Activated CD4-positive, alpha-beta T cell treated with anti-CD3 and anti-CD28 coated beads, Interleukin-2, amount 50 U/mL, for 16 hours (primary cell): ENCODE measurements around the gene WNK4.
"Not testable (repeated sequence)": the region's sequence is repeated elsewhere in the genome, so short reads cannot be mapped to it uniquely, and the experiment has no call there.

Experiments used
- DNase-seq: peaks from one replicate; pipeline ENCODE4 v3.0.0-alpha.2; 2020

Gene WNK4

DNA sequence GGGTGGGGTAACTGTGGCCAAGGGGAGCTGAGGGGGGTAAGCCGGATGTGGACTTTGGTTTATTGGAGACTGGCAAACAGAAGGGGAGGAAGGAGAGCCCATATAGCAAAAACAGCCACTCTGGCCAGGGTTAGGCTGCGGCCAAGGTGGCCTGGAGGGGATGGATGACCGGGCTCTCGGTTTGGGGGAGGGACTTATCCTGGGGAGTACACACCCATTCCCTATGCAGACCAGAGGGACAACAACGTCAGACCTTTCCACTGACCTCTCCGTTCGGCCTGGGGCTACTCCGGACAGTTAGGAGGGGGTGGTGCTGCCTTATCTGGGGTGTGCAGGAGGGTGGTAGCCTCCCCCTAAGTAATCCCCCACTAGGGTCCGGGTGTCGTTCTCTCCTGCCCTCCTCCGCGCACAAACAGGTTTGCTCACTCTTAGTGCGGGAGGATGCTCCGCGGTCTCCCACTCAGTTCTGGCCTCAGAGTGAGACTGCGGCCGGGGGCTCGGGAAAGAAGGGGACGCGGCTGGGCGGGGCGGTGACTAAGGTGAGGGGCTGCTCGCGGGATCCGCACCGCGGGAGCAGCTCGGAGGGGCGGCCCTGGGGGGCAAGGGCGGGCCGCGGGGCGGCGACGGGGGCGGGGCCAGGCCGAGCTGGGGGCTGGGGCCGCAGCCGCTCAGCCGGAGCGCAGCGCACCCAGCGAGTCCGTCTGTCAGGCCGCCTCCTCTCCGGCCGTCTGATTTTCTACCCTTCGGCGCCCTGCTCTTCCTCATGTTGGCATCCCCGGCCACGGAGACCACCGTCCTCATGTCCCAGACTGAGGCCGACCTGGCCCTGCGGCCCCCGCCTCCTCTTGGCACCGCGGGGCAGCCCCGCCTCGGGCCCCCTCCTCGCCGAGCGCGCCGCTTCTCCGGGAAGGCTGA lies at the start of gene WNK4:
Gene WNK4, plus strand, starts transcription at position 675 of the 915 bp plus-strand sequence. Its CDS starts 89 bp downstream, at position 764.
- no peak for DNase-seq

DNA sequence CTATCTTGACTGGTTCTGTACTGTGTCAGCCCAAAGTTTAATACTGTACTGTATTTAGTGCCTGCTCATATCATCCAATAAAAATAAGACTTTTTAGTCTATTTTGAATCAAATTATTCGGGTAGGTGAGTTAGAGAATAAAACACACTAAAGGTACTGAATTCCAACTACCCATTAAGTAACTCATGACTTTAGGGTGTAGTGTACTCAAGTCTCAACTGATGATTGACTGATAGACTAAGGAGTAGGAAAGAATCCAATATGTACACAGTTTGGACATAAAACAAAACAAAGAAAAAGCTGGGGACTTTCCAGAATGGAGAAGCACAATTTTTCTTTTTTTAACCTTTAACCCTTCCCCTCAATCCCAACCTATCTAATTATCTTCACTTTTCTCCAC lies 39.7 kb upstream of the WNK4 start:
- no peak for DNase-seq

DNA sequence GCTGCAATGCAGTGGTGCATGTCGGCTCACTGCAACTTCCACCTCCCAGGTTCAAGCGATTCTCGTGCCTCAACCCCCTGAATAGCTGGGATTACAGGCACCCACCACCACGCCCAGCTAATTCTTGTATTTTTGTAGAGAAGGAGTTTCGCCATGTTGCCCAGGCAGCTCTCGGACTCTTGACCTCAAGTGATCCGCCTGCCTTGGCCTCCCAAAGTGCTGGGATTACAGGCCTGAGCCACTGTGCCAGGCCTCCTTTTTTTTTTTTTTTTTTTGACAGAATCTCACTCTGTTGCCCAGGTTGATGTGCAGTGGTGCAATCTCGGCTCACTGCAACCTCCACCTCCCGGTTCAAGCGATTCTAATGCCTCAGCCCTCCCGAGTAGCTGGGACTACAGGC lies 37.5 kb upstream of the WNK4 start:
- not testable (repeated sequence) for DNase-seq

DNA sequence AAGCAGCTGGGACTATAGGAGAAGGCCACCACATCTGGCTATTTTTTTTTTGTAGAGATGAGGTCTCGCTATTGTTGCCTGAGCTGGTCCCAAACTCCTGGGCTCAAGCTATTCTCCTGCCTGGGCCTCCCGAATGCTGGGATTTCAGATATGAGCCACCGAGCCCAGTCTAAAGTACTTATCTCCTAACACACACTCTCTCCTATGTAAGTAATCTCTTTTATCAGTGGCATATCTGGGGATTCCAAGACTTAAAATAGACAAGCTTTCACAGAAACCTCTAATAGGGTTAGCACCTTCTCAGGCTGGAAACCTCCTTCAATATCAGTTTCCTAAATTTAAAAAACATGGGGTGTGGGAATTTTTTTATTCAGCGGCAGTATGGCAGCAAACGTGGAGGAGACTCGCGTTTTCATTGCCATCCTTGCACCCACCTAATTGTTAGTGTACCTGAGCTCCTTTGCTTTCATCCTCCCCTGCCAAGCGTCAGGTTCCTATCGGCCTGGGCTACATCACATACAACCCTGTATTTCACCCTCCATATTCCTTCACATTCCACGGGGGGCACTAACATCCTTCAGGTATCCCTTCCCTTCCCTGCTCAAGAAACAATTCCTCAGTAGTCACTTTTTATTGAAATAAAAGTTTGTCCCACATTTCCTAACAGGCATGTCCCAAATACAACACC lies 36.7 kb upstream of the WNK4 start:
- DNase-seq, result no peak

DNA sequence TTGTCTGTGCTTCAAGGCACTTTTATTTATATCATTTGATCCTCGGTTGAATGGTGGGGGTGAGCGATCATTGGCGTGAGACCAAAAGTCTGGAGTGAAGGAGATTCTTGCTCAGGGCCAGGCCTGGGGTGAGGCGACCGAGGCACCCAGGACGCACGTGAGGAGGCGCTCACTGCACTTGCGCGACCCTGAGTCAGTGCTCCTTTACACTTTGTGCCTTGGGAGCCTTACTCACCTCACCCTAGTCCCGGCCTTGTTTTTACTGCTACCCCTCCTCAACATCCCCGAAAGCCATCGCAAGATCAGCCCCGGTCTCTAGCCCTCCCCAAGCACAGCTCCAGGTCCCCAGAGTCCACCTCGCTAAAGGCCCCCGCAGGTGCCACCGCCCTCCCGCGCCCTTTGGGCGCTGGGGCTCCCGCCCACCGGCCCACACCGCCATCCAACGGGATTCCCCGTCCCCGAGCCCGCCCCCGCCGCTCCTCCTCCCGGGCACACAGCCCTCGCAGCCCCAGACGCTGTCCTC lies 36.1 kb upstream of the WNK4 start:
- peak; percentile 62 for DNase-seq

DNA sequence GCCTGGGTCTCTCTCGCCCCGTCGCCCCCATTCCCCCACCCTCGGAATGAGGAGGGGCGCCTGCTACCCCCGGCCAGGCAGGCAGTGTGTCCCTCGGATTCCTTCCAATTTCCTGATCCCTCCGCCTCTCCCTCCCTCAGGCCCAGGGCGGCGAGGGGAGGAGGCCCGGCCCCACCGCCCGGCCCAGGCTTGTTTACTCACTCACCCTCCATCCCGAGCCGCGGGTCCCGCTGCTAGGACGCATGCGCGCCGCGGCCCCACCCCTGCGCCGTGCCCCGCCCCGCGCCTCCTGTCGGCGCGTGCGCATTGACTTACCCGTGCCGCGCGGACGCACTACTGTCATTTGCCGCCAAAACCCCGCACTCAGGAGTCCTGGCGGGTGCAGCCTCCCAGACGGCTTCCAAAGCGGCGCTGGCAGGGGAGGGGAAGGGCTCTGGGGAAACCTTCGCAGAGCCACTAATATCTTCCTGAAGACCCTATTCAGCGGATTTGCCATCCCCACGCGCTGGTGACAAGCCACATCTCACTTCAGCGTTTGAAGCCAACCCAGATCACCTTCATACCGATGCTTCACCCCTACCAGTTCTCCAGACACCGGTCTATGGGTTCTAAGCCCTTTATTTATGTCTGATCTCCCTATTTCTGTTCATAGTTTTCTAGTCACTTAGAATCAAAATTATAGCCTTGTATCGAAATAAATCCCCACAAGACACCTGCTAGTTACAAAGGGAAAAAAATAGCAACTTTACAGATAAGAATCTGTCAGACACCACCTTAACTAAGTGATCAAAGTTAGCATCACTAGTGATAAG lies 35.4 kb upstream of the WNK4 start, which contains the start of gene EZH1:
Gene EZH1, minus strand, starts transcription at position 235 of the 812 bp plus-strand sequence. CDS start 16,099 bp downstream, outside the sequence.
- DNase-seq, result peak; percentile 94

DNA sequence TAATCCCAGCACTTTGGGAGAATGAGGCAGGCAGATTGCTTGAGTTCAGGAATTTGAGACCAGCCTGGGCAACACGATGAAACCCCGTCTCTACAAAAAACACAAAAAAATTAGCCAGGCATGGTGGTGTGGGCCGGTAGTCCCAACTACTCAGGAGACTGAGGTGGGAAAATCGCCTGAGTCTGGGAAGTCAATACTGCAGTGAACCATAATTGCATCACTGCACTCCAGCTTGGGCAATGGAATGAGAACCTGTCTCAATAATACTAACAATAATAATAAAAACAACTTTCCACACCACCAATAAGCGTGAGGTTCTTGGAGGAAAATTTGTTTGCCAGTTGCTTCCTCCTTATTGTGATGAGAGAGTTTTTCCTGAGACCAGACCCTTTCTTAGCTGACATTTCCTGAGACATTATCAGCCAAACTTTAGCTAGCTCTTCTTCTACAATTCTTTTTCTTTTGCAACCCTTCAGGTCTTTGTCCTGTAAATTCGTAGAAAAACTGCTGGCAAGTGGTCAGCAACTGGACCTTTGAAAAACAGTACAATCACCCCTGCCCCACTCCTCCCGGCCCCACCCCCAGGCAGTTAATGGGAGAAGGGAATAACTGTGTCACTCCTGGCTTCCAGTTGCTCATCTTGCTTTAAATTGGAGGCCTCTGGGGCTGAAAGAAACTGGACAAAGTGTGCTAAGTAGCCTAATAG lies 32.1 kb upstream of the WNK4 start:
- no peak for DNase-seq

DNA sequence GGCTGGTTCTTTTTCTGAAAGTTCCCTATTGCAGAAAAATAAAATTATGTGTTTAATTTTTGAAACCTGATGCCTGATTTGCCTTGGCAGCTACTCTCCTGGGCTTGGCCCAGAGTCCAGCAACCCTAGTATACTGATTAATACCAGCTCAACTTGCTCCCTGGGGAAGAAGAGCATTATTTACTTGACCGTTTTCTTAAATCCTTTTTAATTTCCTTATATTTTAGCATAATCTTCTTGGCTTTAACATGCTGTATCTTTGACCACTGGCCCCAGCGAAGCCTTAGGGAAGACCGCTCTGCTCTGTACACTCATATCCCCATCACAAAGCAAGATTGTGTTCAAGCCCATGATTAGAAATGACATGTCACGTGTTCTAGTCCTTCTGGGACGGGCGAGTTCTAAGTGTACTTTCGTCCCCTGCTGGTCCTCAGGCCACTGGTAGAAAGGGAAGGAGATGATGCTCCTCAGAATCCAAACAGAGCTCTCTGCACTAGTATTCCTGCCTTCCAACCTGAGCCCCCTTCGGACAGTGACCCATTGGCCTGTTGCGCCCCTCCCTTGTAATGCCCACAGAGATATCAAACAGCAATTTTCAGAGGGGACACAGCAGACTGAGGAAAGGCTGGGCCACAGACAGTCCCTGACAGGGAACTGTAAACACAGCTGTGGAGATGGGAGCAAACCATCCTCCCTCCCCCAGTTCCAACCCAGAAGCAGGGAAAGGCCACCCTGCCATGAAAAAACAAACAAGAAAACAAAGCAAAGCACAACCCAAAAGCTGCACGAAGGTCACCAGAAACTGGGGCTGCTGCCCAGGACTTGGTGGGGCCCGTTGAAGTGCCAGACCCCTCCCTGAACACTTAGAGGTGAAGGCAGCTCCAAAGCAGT lies 31.3 kb upstream of the WNK4 start:
- no peak for DNase-seq

DNA sequence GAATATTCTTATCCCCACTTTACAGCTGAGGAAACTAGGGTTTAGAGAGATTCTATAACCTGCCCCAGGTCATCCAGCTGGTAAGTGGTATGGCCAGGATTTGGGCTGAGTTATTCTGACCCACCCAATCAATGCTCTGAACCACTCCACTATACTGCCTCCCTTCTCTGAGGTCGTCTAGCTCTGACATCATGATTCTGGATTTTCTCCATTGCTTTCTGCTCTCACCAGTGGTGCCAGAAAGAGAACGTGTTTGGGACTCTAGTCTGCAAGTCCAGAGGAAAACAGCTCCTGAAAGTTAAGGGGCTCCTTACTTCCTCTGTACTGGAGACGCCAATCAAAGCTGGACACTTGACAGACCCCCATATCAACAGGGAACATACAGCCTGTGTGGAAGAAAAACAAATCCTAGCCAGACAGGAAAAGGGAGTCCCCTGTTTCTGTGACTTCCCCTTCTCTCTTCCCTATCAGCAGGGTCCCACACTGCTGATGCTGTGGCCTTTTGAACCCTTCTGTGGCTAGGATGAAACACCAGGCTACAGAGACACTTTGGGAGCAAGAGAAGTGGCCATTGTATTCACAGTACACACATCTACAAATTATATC lies 29.6 kb upstream of the WNK4 start:
- no peak for DNase-seq

DNA sequence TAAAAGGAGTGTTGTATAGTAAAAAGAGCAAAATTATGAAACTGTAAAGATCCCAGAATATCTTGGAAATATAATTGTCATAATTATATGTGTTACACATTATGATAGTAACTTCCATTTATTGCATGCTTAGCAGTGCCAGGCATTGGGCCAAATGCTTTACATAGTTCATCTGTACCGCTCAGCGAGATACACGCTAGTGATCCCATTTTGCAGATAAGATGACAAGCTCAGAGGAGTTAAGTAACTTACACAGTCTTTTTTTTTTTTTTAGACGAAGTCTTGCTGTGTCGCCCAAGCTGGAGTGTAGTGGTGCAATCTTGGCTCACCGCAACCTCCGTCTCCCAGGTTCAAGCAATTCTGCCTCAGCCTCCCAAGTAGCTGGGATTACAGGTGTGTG lies 28.8 kb upstream of the WNK4 start:
- DNase-seq, result no peak

DNA sequence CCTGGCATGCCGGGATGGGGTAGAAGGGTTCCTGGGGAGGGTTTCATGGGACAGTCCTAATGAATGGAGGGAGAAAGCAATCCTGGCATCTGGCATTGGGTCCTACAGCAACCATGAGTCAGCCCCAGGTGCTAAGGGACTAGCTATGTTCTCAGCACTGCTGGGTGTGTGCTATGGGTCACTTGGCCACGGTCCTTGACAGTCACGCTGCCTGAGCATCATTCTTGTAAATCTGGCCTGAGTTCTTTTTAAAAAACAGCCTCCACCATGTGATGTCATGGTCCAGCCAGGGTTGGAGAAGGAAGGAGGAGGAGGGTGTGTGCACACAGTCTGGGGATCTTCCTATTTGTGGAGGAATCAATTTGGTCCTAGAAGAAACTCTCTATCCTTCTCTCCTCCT lies 25.6 kb upstream of the WNK4 start:
- DNase-seq, result no peak

DNA sequence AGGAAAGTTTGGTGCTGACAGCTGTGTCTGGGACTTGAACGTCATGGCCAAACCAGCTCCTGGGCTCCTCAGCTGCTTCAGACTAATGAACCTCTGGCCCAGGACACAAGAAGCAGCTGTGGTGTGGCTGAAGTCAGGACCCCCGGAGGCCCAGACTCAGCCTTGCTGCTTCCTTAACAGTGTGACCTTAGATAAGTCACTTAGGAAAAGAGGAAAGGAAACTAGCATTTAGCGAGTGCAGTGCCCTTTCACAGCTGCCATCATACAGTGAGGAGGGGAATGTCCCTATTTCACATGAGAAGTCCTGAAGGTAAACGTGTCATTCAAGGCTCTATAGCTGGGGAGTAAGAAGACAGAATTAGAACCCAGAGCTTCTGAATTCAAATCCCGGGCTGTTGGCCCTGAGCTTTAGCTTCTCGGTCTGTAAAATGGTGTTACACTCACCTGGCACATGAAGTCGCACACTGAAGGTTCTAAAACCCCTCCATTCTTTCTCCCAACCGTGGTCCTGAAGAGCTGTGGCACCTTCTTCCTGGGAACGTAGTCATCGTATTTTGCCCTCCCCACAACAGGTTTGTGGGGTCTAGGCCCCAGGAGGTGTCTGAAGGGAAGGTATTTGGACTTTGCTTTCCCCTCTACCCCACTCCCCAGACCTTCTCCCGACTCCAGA lies 20.3 kb upstream of the WNK4 start:
- DNase-seq, result no peak

DNA sequence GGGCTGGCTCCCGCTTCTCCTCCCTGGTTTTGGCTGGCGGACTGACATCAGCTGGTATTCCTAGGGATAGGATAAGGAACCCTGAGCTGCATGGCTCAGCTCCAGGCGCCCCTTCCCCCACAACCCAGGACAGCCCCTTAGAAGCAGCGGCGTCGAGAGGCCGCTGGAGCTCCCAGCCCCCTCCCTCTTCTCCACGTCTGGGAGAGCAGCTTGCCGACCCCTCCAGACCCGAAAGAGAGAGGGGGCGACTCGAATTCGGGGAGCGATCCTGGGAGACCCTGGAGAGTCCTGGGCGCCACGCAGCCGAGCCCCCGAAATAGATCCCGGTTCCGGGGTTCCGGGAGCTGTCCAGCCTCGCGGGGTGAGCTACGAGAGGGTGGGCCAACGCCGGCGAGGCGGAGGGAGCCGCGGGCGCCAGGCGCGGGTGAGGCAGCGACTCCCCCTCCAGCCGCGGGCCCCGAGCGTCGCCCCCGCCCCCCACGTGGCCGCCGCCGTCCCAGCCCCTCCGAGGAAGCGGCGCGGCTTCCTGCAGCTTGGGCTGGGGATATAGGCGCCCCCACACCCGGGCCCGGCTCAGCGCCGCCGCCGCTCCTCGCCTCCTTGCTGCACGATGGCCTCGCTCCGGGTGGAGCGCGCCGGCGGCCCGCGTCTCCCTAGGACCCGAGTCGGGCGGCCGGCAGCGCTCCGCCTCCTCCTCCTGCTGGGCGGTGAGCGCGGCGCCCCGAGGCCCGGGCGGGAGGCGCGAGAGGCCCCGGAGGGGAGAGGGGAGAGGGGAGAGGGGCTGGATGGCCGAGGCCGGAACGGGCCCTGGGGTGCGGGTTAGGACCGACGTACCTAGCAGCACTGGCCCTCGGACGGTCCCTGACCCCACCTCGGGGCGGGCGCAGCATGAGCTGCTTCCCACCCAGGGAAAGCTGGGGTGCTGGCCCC lies 19.5 kb upstream of the WNK4 start, which contains the start of gene RAMP2:
Gene RAMP2, plus strand, starts transcription at position 576 of the 930 bp plus-strand sequence. Its CDS starts 35 bp downstream, at position 611.
- no peak for DNase-seq

DNA sequence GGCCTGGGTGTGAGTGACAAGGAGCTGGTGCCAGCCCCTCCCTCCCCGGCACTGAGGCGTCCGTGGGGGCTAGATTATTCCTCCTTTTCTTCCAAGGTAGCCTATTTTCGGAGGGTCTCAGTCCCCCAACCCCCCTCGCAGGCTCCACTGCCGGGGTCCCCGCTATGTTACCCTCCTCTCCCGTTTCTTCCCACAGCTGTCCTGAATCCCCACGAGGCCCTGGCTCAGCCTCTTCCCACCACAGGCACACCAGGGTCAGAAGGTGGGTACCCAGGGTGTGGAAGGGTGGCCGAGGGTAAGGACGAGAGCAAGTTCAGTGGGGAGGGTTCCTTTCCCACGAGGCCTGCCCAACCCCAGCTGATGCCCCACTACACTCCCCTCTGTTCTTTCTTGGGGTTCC lies 18.8 kb upstream of the WNK4 start:
- no peak for DNase-seq

DNA sequence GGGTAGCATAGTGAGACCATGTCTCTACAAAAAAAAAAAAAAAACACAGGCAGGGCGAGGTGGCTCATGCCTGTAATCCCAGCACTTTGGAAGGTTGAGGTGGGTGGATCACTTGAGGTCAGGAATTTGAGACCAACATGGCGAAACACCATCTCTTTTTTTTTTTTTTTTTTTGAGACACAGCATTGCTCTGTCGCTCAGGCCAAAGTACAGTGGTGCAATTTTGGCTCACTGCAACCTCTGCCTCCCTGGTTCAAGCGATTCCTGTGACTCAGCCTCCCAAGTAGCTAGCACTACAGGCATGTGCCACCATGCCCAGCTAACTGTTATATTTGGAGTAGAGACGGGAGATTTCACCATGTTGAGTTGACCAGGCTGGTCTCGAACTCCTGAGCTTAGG lies 14.3 kb upstream of the WNK4 start:
- DNase-seq, result no peak

DNA sequence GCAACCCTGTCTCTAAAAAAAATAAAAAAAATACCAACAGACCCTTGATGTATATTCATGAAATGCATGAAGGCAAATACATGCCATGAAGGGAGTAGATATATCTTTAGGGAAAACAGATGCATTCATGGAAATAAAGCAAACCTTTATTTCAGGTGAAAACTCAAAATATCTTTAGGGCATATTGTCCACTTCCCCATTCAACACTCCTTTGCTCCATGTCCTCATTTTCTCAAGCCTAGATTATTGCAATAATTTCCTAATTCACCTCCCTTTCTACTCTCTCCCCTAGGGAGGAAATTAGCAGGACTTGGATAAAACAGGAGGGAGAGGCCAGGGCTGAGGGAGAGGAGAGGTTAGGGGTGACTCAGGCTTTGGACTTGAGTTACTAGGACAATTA lies 12.9 kb upstream of the WNK4 start:
- no peak for DNase-seq

DNA sequence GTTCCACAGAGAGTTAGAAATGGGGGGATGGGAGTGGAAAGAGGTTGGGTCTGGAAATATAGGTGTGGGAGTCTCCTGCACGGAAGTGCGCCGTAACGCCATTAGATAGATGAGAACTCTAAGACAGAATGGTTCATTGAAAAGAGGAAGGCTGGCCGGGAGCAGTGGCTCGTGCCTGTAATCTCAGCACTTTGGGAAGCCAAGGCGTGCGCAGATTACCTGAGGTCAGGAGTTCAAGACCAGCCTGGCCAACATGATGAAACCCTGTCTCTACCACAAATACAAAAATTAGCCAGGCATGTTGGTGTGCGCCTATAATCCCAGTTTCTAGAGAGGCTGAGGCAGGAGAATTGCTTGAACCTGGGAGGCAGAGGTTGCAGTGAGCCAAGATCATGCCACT lies 12.4 kb upstream of the WNK4 start:
- not testable (repeated sequence) for DNase-seq

DNA sequence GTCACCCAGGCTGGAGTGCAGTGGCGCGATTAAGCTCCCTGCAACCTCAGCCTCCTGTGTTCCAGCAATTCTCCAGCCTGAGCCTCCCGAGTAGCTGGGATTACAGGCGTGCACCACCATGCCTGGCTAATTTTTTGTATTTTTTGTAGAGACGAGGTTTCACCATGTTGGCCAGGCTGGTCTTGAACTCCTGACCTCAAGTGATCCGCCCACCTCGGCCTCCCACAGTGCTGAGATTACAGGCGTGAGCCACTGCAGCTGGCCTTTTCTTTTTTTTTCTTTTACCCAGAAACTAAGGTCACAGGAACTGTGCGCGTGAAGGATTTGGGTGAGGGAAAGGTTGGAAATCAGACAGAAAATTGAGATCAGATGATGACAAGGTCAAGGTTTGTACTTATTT lies 10.4 kb upstream of the WNK4 start:
- not testable (repeated sequence) for DNase-seq

DNA sequence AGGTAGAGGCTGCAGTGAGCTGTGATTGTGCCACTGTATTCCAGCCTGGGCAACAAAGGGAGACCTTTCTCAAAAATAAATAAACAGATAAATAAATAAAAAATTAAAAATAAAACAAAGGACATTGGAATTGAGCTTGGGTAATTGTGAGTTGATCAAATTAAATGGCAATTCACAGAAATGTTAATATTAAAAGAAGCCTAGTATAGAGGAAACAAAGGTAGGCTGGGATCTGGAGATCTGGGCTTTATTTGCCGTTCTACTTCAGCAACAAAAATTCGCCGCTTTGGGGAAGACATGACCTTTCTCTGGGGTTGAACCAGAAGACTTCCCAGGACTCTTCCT lies 7.5 kb upstream of the WNK4 start:
- no peak for DNase-seq
